ENCODE results near the gene SPRR4. TPM values are rescaled to one million over a fixed set of nuclear protein-coding genes. Genes with fewer than 3 reads are reported as not detected.

The SPRR4 gene
- total and polyA plus RNA-seq, 10 of the 15 experiments (the other 5 are each of a cell fraction or from before 2014, with no cell fraction given), result not detected

- TF ChIP-seq RAD21 (IDR thresholded peaks at IDR 0.05; ENCODE audit: insufficient read depth, low read depth, low read length) (peak; percentile 99), CTCF (IDR thresholded peaks at IDR 0.05 in 2 of 3, conservative IDR thresholded peaks at IDR 0.05 in 1 of 3; ENCODE audit: control insufficient read depth in 2 of 3, extremely low read depth in 1 of 3, insufficient read depth in 1 of 3, low read depth in 3 of 3, low read length in 3 of 3) (peak; percentile 74 to 80 (median 78); a peak in 5 of 6 replicates), BHLHE40 (IDR thresholded peaks at IDR 0.05; ENCODE audit: borderline replicate concordance in 1 of 2, low read depth in 2 of 2, low read length in 1 of 2) (no peak), HSF1 (IDR thresholded peaks at IDR 0.05; ENCODE audit: low read depth, low read length) (no peak), POLR2AphosphoS2 (IDR thresholded peaks at IDR 0.05; ENCODE audit: low read depth, low read length) (no peak), KAT2A (conservative IDR thresholded peaks at IDR 0.05; ENCODE audit: control insufficient read depth, low read depth, low read length) (no peak), ZNF687 (IDR thresholded peaks at IDR 0.05) (no peak), TCF3 (IDR thresholded peaks at IDR 0.05; ENCODE audit: borderline replicate concordance, insufficient read depth, low read depth, low read length) (no peak), STAT1 (conservative IDR thresholded peaks at IDR 0.05) (no peak)
These were observed 44.4 kb upstream of the SPRR4 start (continued) for GRCh38 chr1:152926091-152926490.

All from GM12878 (cell line).